SK-N-SH (cell line): ENCODE results near the gene TMEM170A. TPM values are rescaled to one million over a fixed set of nuclear protein-coding genes. Genes with fewer than 3 reads are reported as not detected.
"Not testable (repeated sequence)": the region's sequence is repeated elsewhere in the genome, so short reads cannot be mapped to it uniquely, and the experiment has no call there.

Source experiments
- CTCF ChIA-PET: fragments of 300-600, 350-600 bp; formaldehyde crosslinking; extraction: SDS; loops from one replicate; lab custom pipeline; 2021; lab: Yijun Ruan, JAX
- POLR2A ChIA-PET: fragments of 350-600 bp; sonication (Branson Sonifier 250); formaldehyde crosslinking; extraction: SDS; loops from one replicate; lab custom pipeline; 2020; ENCODE audit warnings: antibody characterized with exemption, inconsistent platforms; lab: Yijun Ruan, JAX
- DNase-seq: peaks from one replicate; pipeline ENCODE4 v3.0.0; 2012
- H2AFZ ChIP-seq: fragments of 200-600 bp; sonication (generic); 2 replicates; pipeline ENCODE4 v1.8.1; 2016; ENCODE audit warnings: antibody characterized with exemption, mild to moderate bottlenecking, low read depth
- H3F3A ChIP-seq: fragments of 200-600 bp; sonication (generic); replicated peaks from 2 replicates; pipeline ENCODE3; 2016; ENCODE audit warnings: antibody characterized with exemption, mild to moderate bottlenecking; ENCODE audit not compliant: insufficient read depth
- H3K27ac ChIP-seq, 2 experiments: fragments of 200-500 bp in 1 of 2; fragments of 200-600 bp in 1 of 2; sonication (Bioruptor generic) in 1 of 2; sonication (generic), shearing (Covaris generic) in 1 of 2; 2 replicates each; pipeline versions ENCODE4 v1.5.1 to v1.6.1; 2014 to 2016; ENCODE audit warnings: low read depth in 2 of 2, inconsistent platforms in 1 of 2, low read length in 1 of 2, mild to moderate bottlenecking in 1 of 2, mixed read lengths in 1 of 2
- H3K27me3 ChIP-seq: fragments of 200-600 bp; sonication (generic), shearing (Covaris generic); 2 replicates; pipeline ENCODE4 v1.6.1; 2016; ENCODE audit warnings: mixed run types; ENCODE audit not compliant: insufficient read depth
- H3K36me3 ChIP-seq, 2 experiments: fragments of 200-500 bp in 1 of 2; fragments of 200-600 bp in 1 of 2; sonication (Bioruptor generic) in 1 of 2; sonication (generic) in 1 of 2; replicated peaks in 1 of 2; 2 replicates each; pipeline versions ENCODE3 to v1.5.1; 2014 to 2016; ENCODE audit warnings: low read length in 1 of 2, mild to moderate bottlenecking in 1 of 2; ENCODE audit not compliant: insufficient read depth in 2 of 2, control insufficient read depth in 1 of 2
- H3K4me1 ChIP-seq, 2 experiments: fragments of 200-500 bp in 1 of 2; fragments of 200-600 bp in 1 of 2; sonication (Bioruptor generic) in 1 of 2; sonication (generic), shearing (Covaris generic) in 1 of 2; 2 replicates each; pipeline versions ENCODE4 v1.5.1 to v1.6.1; 2014 to 2016; ENCODE audit warnings: low read depth in 1 of 2, low read length in 1 of 2, mixed run types in 1 of 2; ENCODE audit not compliant: insufficient read depth in 2 of 2, control insufficient read depth in 1 of 2
- H3K4me2 ChIP-seq: fragments of 200-600 bp; sonication (generic), shearing (Covaris generic); 2 replicates; pipeline ENCODE4 v1.6.1; 2017; ENCODE audit warnings: mixed run types
- H3K4me3 ChIP-seq, 2 experiments: fragments of 200-500 bp in 1 of 2; fragments of 200-600 bp in 1 of 2; sonication (Bioruptor generic) in 1 of 2; sonication (generic), shearing (Covaris generic) in 1 of 2; 2 replicates each; pipeline versions ENCODE4 v1.5.1 to v1.8.1; 2014 to 2016; ENCODE audit warnings: low read depth in 2 of 2, inconsistent platforms in 1 of 2, low read length in 1 of 2, mild to moderate bottlenecking in 1 of 2, mixed read lengths in 1 of 2, moderate library complexity in 1 of 2
- H3K79me2 ChIP-seq: fragments of 200-600 bp; sonication (generic); 2 replicates; pipeline ENCODE4 v1.8.1; 2017; ENCODE audit warnings: mild to moderate bottlenecking; ENCODE audit not compliant: insufficient read depth
- H3K9ac ChIP-seq: fragments of 200-600 bp; sonication (generic); 2 replicates; pipeline ENCODE4 v1.6.1; 2017; ENCODE audit warnings: mixed run types
- H3K9me2 ChIP-seq: fragments of 200-600 bp; sonication (generic); 2 replicates; pipeline ENCODE4 v1.6.1; 2017; ENCODE audit warnings: mixed run types
- H3K9me3 ChIP-seq: fragments of 200-600 bp; sonication (generic); 2 replicates; pipeline ENCODE4 v1.6.1; 2017; ENCODE audit warnings: mixed run types, mild to moderate bottlenecking, moderate library complexity
- H4K20me1 ChIP-seq: fragments of 200-600 bp; sonication (generic); 2 replicates; pipeline ENCODE4 v1.6.1; 2017; ENCODE audit warnings: mild to moderate bottlenecking, mixed run types; ENCODE audit not compliant: insufficient read depth
- ELF1 ChIP-seq: IDR thresholded peaks from 2 replicates; pipeline ENCODE4 v1.4.0; 2012
- GABPA ChIP-seq: IDR thresholded peaks from 2 replicates; pipeline ENCODE4 v1.4.0; 2012; ENCODE audit warnings: low read depth, mild to moderate bottlenecking
- POLR2AphosphoS5 ChIP-seq: IDR thresholded peaks from 2 replicates; pipeline ENCODE4 v1.6.1; 2012; ENCODE audit warnings: low read depth, low read length
- WGBS: methylation state at CpG from one replicate; pipeline ENCODE4 v1.1.6; 2017; ENCODE audit warnings: low lambda C conversion rate; 5-methylcytosine and 5-hydroxymethylcytosine counted together
- polyA plus RNA-seq, 3 experiments: library from polyadenylated mRNA; depleted of rRNA; stranded (reverse); fragments of >200 nt; gene quantifications; 2 replicates each; pipeline ENCODE4 v1.2.3, GENCODE V29; 2012
- TF ChIP-seq, protein P1 (sequence below): IDR thresholded peaks from 2 replicates; pipeline ENCODE4 v1.6.1; 2012; ENCODE audit warnings: mild to moderate bottlenecking, low read depth, low read length, moderate library complexity

Gene TMEM170A
- polyA plus RNA-seq, 1 of the 3 experiments (the other 2 are of a cell fraction), result 9.2 TPM

DNA sequence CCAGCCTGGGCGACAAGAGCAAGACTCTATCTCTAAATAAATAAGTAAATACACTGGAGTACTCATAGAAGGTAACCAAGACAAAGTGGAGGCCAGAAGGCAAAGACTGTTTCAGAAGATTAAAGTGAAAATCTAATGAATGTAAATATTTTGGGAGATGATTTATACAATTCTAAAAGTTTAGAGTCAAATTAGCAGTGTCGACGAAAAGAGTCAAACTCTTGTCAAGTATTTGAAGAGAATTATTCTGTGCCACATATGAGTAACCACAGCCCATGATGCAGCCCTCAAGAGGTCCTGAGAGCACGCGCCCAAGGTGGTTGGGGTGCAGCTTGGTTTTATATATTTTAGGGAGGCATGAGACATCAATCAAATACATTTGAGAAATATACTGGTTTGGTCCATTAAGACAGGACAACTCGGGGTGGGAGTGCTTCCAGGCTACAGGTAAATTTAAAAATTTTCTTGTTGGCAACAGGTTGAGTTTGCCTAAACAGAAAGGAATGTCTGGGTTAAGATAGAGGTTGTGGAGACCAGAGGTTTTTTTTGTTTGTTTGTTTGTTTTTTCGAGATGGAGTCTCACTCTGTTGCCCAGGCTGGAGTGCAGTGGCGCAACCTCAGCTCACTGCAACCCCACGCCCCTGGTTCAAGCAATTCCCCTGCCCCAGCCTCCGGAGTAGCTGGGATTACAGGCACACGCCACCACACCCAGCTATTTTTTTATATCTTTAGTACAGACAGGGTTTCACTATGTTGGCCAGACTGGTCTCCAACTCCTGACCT lies 34.7 kb downstream of the TMEM170A start (continued):
- TF ChIP-seq, protein P1, sequence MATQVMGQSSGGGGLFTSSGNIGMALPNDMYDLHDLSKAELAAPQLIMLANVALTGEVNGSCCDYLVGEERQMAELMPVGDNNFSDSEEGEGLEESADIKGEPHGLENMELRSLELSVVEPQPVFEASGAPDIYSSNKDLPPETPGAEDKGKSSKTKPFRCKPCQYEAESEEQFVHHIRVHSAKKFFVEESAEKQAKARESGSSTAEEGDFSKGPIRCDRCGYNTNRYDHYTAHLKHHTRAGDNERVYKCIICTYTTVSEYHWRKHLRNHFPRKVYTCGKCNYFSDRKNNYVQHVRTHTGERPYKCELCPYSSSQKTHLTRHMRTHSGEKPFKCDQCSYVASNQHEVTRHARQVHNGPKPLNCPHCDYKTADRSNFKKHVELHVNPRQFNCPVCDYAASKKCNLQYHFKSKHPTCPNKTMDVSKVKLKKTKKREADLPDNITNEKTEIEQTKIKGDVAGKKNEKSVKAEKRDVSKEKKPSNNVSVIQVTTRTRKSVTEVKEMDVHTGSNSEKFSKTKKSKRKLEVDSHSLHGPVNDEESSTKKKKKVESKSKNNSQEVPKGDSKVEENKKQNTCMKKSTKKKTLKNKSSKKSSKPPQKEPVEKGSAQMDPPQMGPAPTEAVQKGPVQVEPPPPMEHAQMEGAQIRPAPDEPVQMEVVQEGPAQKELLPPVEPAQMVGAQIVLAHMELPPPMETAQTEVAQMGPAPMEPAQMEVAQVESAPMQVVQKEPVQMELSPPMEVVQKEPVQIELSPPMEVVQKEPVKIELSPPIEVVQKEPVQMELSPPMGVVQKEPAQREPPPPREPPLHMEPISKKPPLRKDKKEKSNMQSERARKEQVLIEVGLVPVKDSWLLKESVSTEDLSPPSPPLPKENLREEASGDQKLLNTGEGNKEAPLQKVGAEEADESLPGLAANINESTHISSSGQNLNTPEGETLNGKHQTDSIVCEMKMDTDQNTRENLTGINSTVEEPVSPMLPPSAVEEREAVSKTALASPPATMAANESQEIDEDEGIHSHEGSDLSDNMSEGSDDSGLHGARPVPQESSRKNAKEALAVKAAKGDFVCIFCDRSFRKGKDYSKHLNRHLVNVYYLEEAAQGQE, result no peak
- no peak for TF ChIP-seq GABPA
- no peak for TF ChIP-seq POLR2AphosphoS5
- no peak for TF ChIP-seq ELF1

DNA sequence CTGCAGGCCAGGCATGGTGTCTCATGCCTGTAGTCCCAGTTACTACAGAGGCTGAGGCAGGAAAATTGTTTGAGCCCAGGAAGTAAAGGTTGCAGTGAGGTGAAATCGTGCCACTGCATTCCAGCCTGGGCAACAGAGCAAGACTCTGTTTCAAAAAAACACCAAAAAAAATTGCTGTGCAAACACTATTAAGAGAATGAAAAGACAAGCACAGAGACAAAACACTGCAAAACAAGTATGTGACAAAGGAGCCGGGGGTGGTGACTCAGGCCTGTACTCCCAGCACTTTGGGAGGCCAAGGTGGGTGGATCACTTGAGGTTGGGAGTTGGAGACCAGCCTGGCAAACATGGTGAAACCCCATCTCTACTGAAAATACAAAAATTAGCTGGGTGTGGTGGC lies 38.0 kb downstream of the TMEM170A start:
- H3K9ac ChIP-seq, CTCF ChIA-PET, H3K4me2 ChIP-seq, H3K9me2 ChIP-seq, POLR2A ChIA-PET, H3K36me3 ChIP-seq, DNase-seq, H3K27me3 ChIP-seq, H3K27ac ChIP-seq, H2AFZ ChIP-seq, H3K4me3 ChIP-seq, H3K4me1 ChIP-seq, H3K9me3 ChIP-seq, H4K20me1 ChIP-seq: not testable (repeated sequence)
- WGBS, result 51% methylated on average over 2 of the region's 2 CpGs
- Histone ChIP-seq H3K79me2 (peaks cover 100% of the 10 kb centered on the region), H3F3A (peaks cover 14% of the 10 kb centered on the region)

DNA sequence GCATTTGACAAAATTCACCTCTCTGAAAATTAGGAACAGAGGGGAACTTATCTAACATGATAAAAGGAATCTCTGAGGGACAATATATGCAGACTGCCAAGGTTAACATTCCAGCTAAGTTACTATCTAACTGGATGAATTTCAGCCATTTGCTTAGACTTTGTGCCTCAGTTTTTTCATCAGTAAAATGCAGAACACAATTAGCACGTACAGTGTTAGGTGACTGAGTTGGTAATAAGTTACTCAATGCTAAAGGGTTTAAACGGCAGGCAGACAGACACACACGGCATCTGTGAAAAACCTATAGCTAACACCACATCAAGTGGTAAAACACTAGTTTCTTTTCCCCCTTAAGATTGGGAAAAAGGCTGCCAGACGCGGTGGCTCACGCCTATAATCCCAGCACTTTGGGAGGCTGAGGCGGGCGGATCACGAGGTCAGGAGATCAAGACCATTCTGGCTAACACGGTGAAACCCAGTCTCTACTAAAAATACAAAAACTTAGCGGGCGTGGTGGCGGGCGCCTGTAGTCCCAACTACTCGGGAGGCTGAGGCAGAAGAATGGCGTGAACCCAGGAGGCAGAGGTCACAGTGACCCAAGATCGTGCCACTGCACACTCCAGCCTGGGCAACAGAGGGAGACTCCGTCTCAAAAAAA lies 40.3 kb downstream of the TMEM170A start:
- H3K9me2 ChIP-seq, H3K36me3 ChIP-seq, DNase-seq, H4K20me1 ChIP-seq, H3K4me2 ChIP-seq, H3K27ac ChIP-seq, H3K9ac ChIP-seq, H3K4me3 ChIP-seq, H2AFZ ChIP-seq, POLR2A ChIA-PET, H3K27me3 ChIP-seq, H3K9me3 ChIP-seq: not testable (repeated sequence)
- CTCF ChIA-PET, result interaction anchor here (0.9 to 2.1 kb wide), 4 partner anchors 19 to 163 kb away, joined by 3 to 9 read pairs (median 3); no protein-coding TSS in a partner anchor
- peaks cover 23% of the 10 kb centered on the region for H3F3A ChIP-seq
- peaks cover 100% of the 10 kb centered on the region for H3K79me2 ChIP-seq
- 88% methylated on average over 18 of the region's 18 CpGs for WGBS
- H3K4me1 ChIP-seq, result peaks cover 9 to 19% of the 10 kb centered on the region in 2 experiments; a peak in 3 of 4 replicates
